ENCODE data around the gene AGPAT3.

DNA sequence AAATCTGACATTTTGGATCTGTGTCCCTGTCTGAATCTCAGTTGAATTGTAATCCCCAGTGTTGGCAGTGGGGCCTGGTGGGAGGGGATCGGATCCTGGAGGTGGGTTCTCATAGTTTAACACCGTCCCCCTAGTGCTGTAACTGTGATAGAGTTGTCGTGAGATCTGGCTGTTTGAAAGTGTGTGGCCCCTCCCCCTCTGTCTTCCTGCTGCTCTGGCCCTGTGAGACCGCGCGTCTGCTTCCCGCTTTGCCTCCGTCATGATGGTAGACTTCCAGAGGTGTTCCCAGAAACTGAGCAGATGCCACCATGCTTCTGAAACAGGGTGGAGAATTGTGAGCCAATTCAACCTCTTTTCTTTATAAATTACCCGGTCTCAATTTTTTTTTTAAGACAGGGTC is 25.0 kb downstream of the AGPAT3 start:
- TF ChIP-seq CTCF (IDR thresholded peaks at IDR 0.05) (no peak), POLR2A (IDR thresholded peaks at IDR 0.05) (no peak)

Measured in right lobe of liver (tissue), 4 donors.